H1 (cell line): ENCODE measurements around the gene HIVEP3. TPM values are rescaled to one million over a fixed set of nuclear protein-coding genes. Genes with fewer than 3 reads are reported as not detected.

ENCODE experiments used
- ATF3 ChIP-seq: IDR thresholded peaks from 2 replicates; pipeline ENCODE4 v1.6.1; 2011; ENCODE audit warnings: low read depth, mild to moderate bottlenecking, low read length; ENCODE audit not compliant: insufficient read depth
- CHD7 ChIP-seq: fragments of 300-600 bp; sonication (generic); IDR thresholded peaks from 2 replicates; pipeline ENCODE4 v1.7.1; 2012; ENCODE audit warnings: low read length, moderate library complexity, mild to moderate bottlenecking, inconsistent platforms; ENCODE audit not compliant: insufficient replicate concordance
- E2F6 ChIP-seq: IDR thresholded peaks from 2 replicates; pipeline ENCODE4 v1.6.1; 2012; ENCODE audit warnings: inconsistent platforms
- HDAC6 ChIP-seq: IDR thresholded peaks from one replicate; pipeline ENCODE4 v1.7.1; 2012; ENCODE audit warnings: low read depth, mild to moderate bottlenecking, inconsistent platforms, low read length, moderate library complexity
- JUND ChIP-seq: IDR thresholded peaks from 2 replicates; pipeline ENCODE4 v1.6.1; 2011; ENCODE audit warnings: mild to moderate bottlenecking, improper control_type of control experiment, low read length
- KDM4A ChIP-seq: IDR thresholded peaks from one replicate; pipeline ENCODE4 v1.7.1; 2012; ENCODE audit warnings: low read depth, mild to moderate bottlenecking, moderate library complexity, low read length, inconsistent platforms; ENCODE audit not compliant: severe bottlenecking
- POLR2A ChIP-seq, 2 experiments: IDR thresholded peaks; 1 replicate in 1 of 2; 2 replicates in 1 of 2; pipeline ENCODE4 v1.6.1; 2011; ENCODE audit warnings: low read depth in 2 of 2, low read length in 2 of 2, mild to moderate bottlenecking in 2 of 2; ENCODE audit errors: control extremely low read depth in 1 of 2
- SAP30 ChIP-seq: fragments of 300-600 bp; sonication (generic); IDR thresholded peaks from 2 replicates; pipeline ENCODE4 v1.7.1; 2012; ENCODE audit warnings: low read length, moderate library complexity, mild to moderate bottlenecking, inconsistent platforms; ENCODE audit not compliant: insufficient read depth, insufficient replicate concordance
- TBP ChIP-seq: IDR thresholded peaks from 2 replicates; pipeline ENCODE4 v1.6.1; 2011; ENCODE audit warnings: low read depth, low read length, improper control_type of control experiment
- polyA plus RNA-seq, 7 experiments: library from polyadenylated mRNA; depleted of rRNA in 3 of 7; stranded (reverse) in 5 of 7; unstranded in 2 of 7; fragments of >200 nt in 5 of 7; fragments of 200-250 nt in 2 of 7; gene quantifications; 1 replicate in 5 of 7; 2 replicates in 1 of 7; 4 replicates in 1 of 7; pipeline versions ENCODE4 v1.2.1 to v1.2.3, GENCODE V29; 2011 to 2013; ENCODE audit warnings: missing spikeins in 2 of 7, mixed read lengths in 2 of 7
- total RNA-seq: library from RNA; stranded (reverse); fragmentation: NEBNext Ultra II Directional; extraction: Animal tissue kit (Norgen Biotek cat#: 25700); gene quantifications from 2 replicates; pipeline ENCODE4 v1.2.1, GENCODE V29; 2021

HIVEP3 gene
- total and polyA plus RNA-seq, 2 of the 8 experiments (the other 6 are each of a cell fraction or from before 2014, with no cell fraction given), result 0.24 to 0.69 TPM

GRCh38 chr1:41640756-41641474 lies 277.8 kb downstream of the HIVEP3 start (continued):
- TF ChIP-seq CHD7, result no peak
- no peak for TF ChIP-seq KDM4A
- no peak for TF ChIP-seq TBP
- TF ChIP-seq SAP30, result no peak
- no peak for TF ChIP-seq JUND
- TF ChIP-seq HDAC6, result no peak
- no peak for TF ChIP-seq E2F6
- TF ChIP-seq POLR2A (IDR thresholded peaks at IDR 0.05; ENCODE audit: control extremely low read depth in 1 of 2, low read depth in 2 of 2, low read length in 2 of 2), result no peak
- TF ChIP-seq ATF3, result no peak
